Subcutaneous abdominal adipose tissue (tissue), 5 donors: ENCODE results near the gene VPS26B.
"Not testable (repeated sequence)": the region's sequence is repeated elsewhere in the genome, so short reads cannot be mapped to it uniquely, and the experiment has no call there.

ENCODE experiments used
- H3K27ac ChIP-seq: one replicate; pipeline ENCODE4 v1.7.0; 2013; ENCODE audit warnings: low read depth, mild to moderate bottlenecking, inconsistent platforms, low read length, moderate library complexity
- H3K27me3 ChIP-seq, 5 donors: one replicate each; pipeline ENCODE4 v1.7.0; 2013; ENCODE audit warnings: low read length in 5 of 5, inconsistent platforms in 1 of 5; ENCODE audit not compliant: control insufficient read depth in 5 of 5, insufficient read depth in 4 of 5
- H3K36me3 ChIP-seq, 5 donors: one replicate each; pipeline ENCODE4 v1.7.0; 2013; ENCODE audit warnings: low read length in 5 of 5; ENCODE audit not compliant: control insufficient read depth in 5 of 5, insufficient read depth in 5 of 5
- H3K4me1 ChIP-seq, 5 donors: one replicate each; pipeline ENCODE4 v1.7.0; 2013; ENCODE audit warnings: low read length in 5 of 5, mild to moderate bottlenecking in 3 of 5, moderate library complexity in 1 of 5; ENCODE audit not compliant: control insufficient read depth in 5 of 5, insufficient read depth in 5 of 5
- H3K4me3 ChIP-seq, 5 donors: one replicate each; pipeline ENCODE4 v1.7.0; 2013; ENCODE audit warnings: low read length in 5 of 5, low read depth in 1 of 5
- H3K9ac ChIP-seq, 5 donors: one replicate each; pipeline ENCODE4 v1.7.0; 2013; ENCODE audit warnings: low read length in 5 of 5, mild to moderate bottlenecking in 4 of 5, moderate library complexity in 3 of 5
- H3K9me3 ChIP-seq, 5 donors: one replicate each; pipeline ENCODE4 v1.7.0; 2013; ENCODE audit warnings: low read length in 5 of 5; ENCODE audit not compliant: control insufficient read depth in 5 of 5
- donor health status: healthy.
- donor health status: healthy.
- donor health status: healthy.
- donor health status: healthy.
- donor health status: healthy.

Gene VPS26B

GRCh38 chr11:134276396-134277182 lies 52.1 kb downstream of the VPS26B start:
- Histone ChIP-seq H3K27me3 (peaks cover 39 to 71% (median 57%) of the 10 kb centered on the region in 5 donors), H3K9me3 (peaks cover 2 to 8% (median 5%) of the 10 kb centered on the region in 5 donors), H3K9ac (no peak overlapping the region), H3K27ac (no peak overlapping the region), H3K4me3 (peak overlapping the region in 4 of 5 donors; percentile 4 to 60 (median 50)), H3K36me3 (no peaks in the 10 kb centered on the region), H3K4me1 (peaks cover 0 to 22% (median 19%) of the 10 kb centered on the region in 5 donors)

DNA sequence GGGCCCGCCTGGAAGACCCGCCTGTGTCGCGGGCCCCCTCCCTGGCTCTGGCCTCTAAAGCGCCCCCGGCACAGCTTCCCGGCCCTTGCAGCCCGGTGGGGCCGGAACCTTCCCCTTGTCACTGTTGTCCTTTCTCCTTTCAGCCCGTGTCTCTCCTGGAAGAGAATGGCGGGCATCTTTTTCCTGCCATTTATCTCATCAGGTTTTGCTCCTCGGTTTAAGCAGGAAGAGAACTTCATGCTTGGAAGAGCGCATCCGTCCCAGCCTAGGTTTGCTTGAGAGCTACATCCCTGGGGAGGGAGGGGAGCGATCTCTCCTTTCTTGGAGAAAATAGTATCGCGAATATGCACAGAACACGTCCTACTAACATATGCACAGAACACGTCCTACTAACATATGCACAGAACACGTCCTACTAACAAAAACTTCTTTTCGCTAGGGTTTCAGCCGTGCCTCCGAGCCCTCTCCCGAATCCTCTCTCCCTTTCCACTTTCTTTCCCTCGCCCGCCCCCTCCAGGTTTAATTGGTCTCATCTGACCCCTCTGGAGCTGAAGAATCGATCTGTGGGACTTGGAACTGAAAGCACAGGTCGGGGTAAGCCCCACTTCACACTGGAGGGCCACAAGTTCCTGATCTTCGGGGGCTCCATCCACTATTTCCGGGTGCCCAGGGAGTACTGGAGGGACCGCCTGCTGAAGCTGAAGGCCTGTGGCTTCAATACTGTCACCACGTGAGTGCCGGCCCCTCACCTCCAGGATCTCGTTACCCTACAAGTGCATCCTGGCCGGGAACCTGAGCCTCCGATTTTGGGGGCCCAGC lies 52.9 kb downstream of the VPS26B start:
- Histone ChIP-seq H3K27me3 (peaks cover 39 to 64% (median 56%) of the 10 kb centered on the region in 5 donors), H3K9ac (no peak overlapping the region), H3K4me1 (peaks cover 0 to 22% (median 19%) of the 10 kb centered on the region in 5 donors), H3K27ac (no peak overlapping the region), H3K36me3 (no peaks in the 10 kb centered on the region), H3K4me3 (peak overlapping the region in 1 of 5 donors; percentile 11), H3K9me3 (peaks cover 2 to 8% (median 5%) of the 10 kb centered on the region in 5 donors)

DNA sequence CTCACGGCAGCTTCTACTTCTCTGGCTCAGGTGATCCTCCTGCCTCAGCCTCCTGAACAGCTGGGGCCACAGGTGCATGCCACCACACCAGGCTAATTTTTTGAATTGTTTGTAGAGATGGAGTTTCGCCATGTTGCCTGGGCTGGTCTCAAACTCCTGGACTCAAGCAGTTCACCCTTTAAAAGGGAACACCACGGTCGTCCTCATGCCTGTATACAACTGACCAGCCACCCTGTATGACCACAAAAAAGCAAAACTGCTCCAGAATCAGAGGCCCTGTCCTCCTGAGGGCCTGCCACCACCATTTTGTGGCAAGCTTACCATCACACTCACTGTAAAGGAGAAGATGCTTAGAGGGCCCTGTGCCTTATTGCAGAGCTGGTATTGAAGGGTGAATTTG lies 53.9 kb downstream of the VPS26B start:
- Histone ChIP-seq H3K4me3 (no peak overlapping the region), H3K27me3 (peaks cover 34 to 55% (median 47%) of the 10 kb centered on the region in 5 donors), H3K9me3 (peaks cover 2 to 8% (median 5%) of the 10 kb centered on the region in 5 donors), H3K9ac (no peak overlapping the region), H3K36me3 (no peaks in the 10 kb centered on the region), H3K27ac (no peak overlapping the region), H3K4me1 (peaks cover 0 to 22% (median 19%) of the 10 kb centered on the region in 5 donors)

GRCh38 chr11:134281635-134282034 lies 57.2 kb downstream of the VPS26B start:
- not testable (repeated sequence) for H3K27ac ChIP-seq, H3K9ac ChIP-seq, H3K9me3 ChIP-seq, H3K36me3 ChIP-seq, H3K4me3 ChIP-seq
- peaks cover 0 to 10% (median 8%) of the 10 kb centered on the region in 5 donors for H3K4me1 ChIP-seq
- H3K27me3 ChIP-seq = peaks cover 16 to 25% (median 22%) of the 10 kb centered on the region in 5 donors

GRCh38 chr11:134282121-134283045 lies 57.9 kb downstream of the VPS26B start:
- no peak overlapping the region for H3K4me3 ChIP-seq
- H3K4me1 ChIP-seq = peaks cover 0 to 3% (median under 1%) of the 10 kb centered on the region in 5 donors
- H3K36me3 ChIP-seq = no peaks in the 10 kb centered on the region
- peaks cover 8 to 17% (median 15%) of the 10 kb centered on the region in 5 donors for H3K27me3 ChIP-seq
- H3K9me3 ChIP-seq = peaks cover 2 to 8% (median 5%) of the 10 kb centered on the region in 5 donors
- no peak overlapping the region for H3K9ac ChIP-seq
- H3K27ac ChIP-seq = no peak overlapping the region

GRCh38 chr11:134283461-134284230 lies 59.2 kb downstream of the VPS26B start:
- no peaks in the 10 kb centered on the region for H3K4me1 ChIP-seq
- no peak overlapping the region for H3K4me3 ChIP-seq
- no peak overlapping the region for H3K9ac ChIP-seq
- no peak overlapping the region for H3K27ac ChIP-seq
- no peaks in the 10 kb centered on the region for H3K36me3 ChIP-seq
- H3K9me3 ChIP-seq = peaks cover 0 to 1% (median under 1%) of the 10 kb centered on the region in 5 donors
- peaks cover 2 to 7% (median 4%) of the 10 kb centered on the region in 5 donors for H3K27me3 ChIP-seq

- H3K27ac ChIP-seq, H3K27me3 ChIP-seq, H3K4me1 ChIP-seq, H3K9me3 ChIP-seq, H3K4me3 ChIP-seq, H3K9ac ChIP-seq, H3K36me3 ChIP-seq: not testable (repeated sequence)
Observed at GRCh38 chr11:134284349-134284748, 59.9 kb downstream of the VPS26B start.

- no peaks in the 10 kb centered on the region for H3K9me3 ChIP-seq
- H3K9ac ChIP-seq = no peak overlapping the region
- peaks cover 2 to 6% (median 5%) of the 10 kb centered on the region in 5 donors for H3K4me1 ChIP-seq
- no peaks in the 10 kb centered on the region for H3K27me3 ChIP-seq
- H3K4me3 ChIP-seq = no peak overlapping the region
- no peak overlapping the region for H3K27ac ChIP-seq
- no peaks in the 10 kb centered on the region for H3K36me3 ChIP-seq
Observed at GRCh38 chr11:134287561-134287960, 63.1 kb downstream of the VPS26B start.

GRCh38 chr11:134288486-134288885 lies 64.0 kb downstream of the VPS26B start:
- Histone ChIP-seq H3K36me3 (no peaks in the 10 kb centered on the region), H3K27ac (no peak overlapping the region), H3K4me3 (no peak overlapping the region), H3K27me3 (peaks cover 0 to 4% (median 2%) of the 10 kb centered on the region in 5 donors), H3K9ac (no peak overlapping the region), H3K9me3 (no peaks in the 10 kb centered on the region), H3K4me1 (peaks cover 2 to 6% (median 5%) of the 10 kb centered on the region in 5 donors)
